Endothelial cell of umbilical vein (primary cell): ENCODE results near the gene REP15.

Experiments
- EZH2 ChIP-seq: IDR thresholded peaks from 2 replicates; pipeline ENCODE4 v1.6.1; 2012; ENCODE audit warnings: borderline replicate concordance, low read depth, mild to moderate bottlenecking, moderate library complexity, low read length, inconsistent platforms; ENCODE audit not compliant: severe bottlenecking
- JUN ChIP-seq: IDR thresholded peaks from 2 replicates; pipeline ENCODE4 v1.6.1; 2011; ENCODE audit warnings: borderline replicate concordance, low read depth; ENCODE audit not compliant: insufficient read length, insufficient read depth
- POLR2AphosphoS5 ChIP-seq: IDR thresholded peaks from 2 replicates; pipeline ENCODE4 v1.6.1; 2012; ENCODE audit warnings: low read depth, mild to moderate bottlenecking, control low read depth, low read length, moderate library complexity; ENCODE audit not compliant: insufficient read depth
- TF ChIP-seq, protein P1 (sequence below), 2 donors: IDR thresholded peaks; 1 replicate in 1 of 2; 2 replicates in 1 of 2; pipeline ENCODE4 v1.5.1; 2011; ENCODE audit warnings: low read length in 2 of 2, mild to moderate bottlenecking in 2 of 2, moderate library complexity in 2 of 2, control low read depth in 1 of 2, inconsistent platforms in 1 of 2, low read depth in 1 of 2; ENCODE audit not compliant: insufficient read depth in 1 of 2; ENCODE audit errors: extremely low read depth in 1 of 2

DNA sequence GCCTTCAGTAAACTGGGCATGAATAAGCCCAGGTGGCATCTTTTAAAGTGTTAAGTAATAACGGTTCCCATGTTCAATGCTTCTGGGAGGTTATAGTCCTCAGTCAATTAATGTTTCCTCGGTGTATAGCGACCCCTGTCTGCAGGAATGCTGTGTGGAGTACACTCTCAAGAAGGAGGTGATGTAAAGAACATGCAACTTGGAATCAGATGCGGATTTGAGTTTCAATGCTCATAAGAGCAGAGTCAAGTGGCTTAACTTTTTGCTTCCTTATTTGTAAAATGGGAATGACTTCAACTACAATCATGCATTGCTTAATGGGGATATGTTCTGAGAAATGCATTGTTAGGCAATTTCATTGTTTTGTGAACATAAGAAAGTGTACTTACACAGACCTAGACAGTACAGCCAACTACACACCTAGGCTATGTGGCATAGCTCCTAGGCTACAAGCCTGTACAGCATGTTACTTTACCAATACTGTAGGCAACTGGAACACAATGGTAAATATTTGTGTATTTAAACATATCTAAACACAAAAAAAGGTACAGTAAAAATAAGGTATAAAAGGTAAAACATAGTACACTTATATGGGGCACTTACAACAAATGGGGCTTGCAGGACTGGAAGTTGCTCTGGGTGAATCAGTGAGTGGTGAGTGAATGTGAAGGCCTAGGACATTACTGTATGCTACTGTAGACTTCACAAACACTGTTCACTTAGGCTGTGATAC is 7.6 kb downstream of the REP15 start:
- TF ChIP-seq, protein P1, sequence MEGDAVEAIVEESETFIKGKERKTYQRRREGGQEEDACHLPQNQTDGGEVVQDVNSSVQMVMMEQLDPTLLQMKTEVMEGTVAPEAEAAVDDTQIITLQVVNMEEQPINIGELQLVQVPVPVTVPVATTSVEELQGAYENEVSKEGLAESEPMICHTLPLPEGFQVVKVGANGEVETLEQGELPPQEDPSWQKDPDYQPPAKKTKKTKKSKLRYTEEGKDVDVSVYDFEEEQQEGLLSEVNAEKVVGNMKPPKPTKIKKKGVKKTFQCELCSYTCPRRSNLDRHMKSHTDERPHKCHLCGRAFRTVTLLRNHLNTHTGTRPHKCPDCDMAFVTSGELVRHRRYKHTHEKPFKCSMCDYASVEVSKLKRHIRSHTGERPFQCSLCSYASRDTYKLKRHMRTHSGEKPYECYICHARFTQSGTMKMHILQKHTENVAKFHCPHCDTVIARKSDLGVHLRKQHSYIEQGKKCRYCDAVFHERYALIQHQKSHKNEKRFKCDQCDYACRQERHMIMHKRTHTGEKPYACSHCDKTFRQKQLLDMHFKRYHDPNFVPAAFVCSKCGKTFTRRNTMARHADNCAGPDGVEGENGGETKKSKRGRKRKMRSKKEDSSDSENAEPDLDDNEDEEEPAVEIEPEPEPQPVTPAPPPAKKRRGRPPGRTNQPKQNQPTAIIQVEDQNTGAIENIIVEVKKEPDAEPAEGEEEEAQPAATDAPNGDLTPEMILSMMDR (IDR thresholded peaks at IDR 0.05; ENCODE audit: extremely low read depth in 1 of 2, insufficient read depth in 1 of 2, low read depth in 1 of 2, low read length in 2 of 2): peak; percentile 78 to 79
- TF ChIP-seq JUN: no peak
- no peak for TF ChIP-seq POLR2AphosphoS5
- no peak for TF ChIP-seq EZH2
